GM20000 (cell line): ENCODE results near the gene TFPT.

Experiments used
- DNase-seq: peaks from one replicate; pipeline ENCODE4 v3.0.0; 2012; ENCODE audit warnings: low spot score
- CTCF ChIP-seq: IDR thresholded peaks from 2 replicates; pipeline ENCODE4 v1.5.1; 2012; ENCODE audit warnings: mild to moderate bottlenecking, control low read depth; ENCODE audit errors: extremely low read depth, missing control alignments

Gene TFPT

GRCh38 chr19:54147676-54148075, 32.2 kb upstream of the TFPT start:
- TF ChIP-seq CTCF, result no peak
- no peak for DNase-seq

- no peak for TF ChIP-seq CTCF
- no peak for DNase-seq
Observed at GRCh38 chr19:54145541-54146158, 30.2 kb upstream of the TFPT start.

GRCh38 chr19:54142166-54142780, 26.8 kb upstream of the TFPT start:
- TF ChIP-seq CTCF, result no peak
- no peak for DNase-seq

- DNase-seq, result no peak
- no peak for TF ChIP-seq CTCF
Observed at GRCh38 chr19:54141356-54141755, 25.9 kb upstream of the TFPT start.

- TF ChIP-seq CTCF, result no peak
- DNase-seq, result no peak
Observed at GRCh38 chr19:54138489-54139256, 23.2 kb upstream of the TFPT start.

- no peak for DNase-seq
- TF ChIP-seq CTCF, result no peak
Observed at GRCh38 chr19:54137699-54138488, 22.4 kb upstream of the TFPT start, which contains the start of gene CNOT3. TSS of gene CNOT3 (plus strand) at chr19:54137762. CDS start at chr19:54142979, 5,217 bp downstream.
